Measurements from ENCODE around the gene CNST.

Gene CNST

DNA sequence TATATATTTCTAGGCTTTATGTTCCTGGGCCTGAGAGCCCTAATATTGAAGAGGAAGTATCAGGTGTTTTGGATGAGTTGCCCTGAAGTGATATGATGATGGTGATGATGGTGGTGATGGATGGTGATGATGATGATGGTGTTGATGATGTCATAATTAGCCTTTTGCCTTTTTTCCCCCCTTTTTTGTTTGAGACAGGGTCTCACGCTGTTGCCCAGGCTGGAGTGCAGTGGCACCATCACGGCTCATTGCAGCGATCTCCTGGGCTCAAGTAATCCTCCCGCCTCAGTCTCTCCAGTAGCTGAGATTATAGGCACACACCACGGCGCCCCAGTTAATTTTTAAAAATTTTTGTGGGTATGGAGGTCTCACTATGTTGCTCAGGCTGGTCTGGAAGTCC lies 76.5 kb downstream of the CNST start:
- TF ChIP-seq, protein P1, sequence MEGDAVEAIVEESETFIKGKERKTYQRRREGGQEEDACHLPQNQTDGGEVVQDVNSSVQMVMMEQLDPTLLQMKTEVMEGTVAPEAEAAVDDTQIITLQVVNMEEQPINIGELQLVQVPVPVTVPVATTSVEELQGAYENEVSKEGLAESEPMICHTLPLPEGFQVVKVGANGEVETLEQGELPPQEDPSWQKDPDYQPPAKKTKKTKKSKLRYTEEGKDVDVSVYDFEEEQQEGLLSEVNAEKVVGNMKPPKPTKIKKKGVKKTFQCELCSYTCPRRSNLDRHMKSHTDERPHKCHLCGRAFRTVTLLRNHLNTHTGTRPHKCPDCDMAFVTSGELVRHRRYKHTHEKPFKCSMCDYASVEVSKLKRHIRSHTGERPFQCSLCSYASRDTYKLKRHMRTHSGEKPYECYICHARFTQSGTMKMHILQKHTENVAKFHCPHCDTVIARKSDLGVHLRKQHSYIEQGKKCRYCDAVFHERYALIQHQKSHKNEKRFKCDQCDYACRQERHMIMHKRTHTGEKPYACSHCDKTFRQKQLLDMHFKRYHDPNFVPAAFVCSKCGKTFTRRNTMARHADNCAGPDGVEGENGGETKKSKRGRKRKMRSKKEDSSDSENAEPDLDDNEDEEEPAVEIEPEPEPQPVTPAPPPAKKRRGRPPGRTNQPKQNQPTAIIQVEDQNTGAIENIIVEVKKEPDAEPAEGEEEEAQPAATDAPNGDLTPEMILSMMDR (IDR thresholded peaks at IDR 0.05; ENCODE audit: low read depth, low read length): no peak
- no peak for DNase-seq (ENCODE audit: low read depth in 2 of 2)

GRCh38 chr1:246647113-246647512 lies 80.9 kb downstream of the CNST start:
- H3K4me3 ChIP-seq (replicated peaks in 1 of 2; ENCODE audit: low read depth in 2 of 2, low read length in 2 of 2): peak overlapping the region in 1 of 2 donors; percentile 39
- peak; percentile 83 to 88 for DNase-seq (ENCODE audit: low read depth in 2 of 2)
- TF ChIP-seq, protein P1 (IDR thresholded peaks at IDR 0.05; ENCODE audit: low read depth, low read length): peak; percentile 88

More for the DNA sequence above, 76.5 kb downstream of the CNST start:
- no peak overlapping the region for H3K4me3 ChIP-seq (replicated peaks in 1 of 2; ENCODE audit: low read depth in 2 of 2, low read length in 2 of 2)

GRCh38 chr1:246647513-246647912 lies 81.3 kb downstream of the CNST start:
- TF ChIP-seq, protein P1 (IDR thresholded peaks at IDR 0.05; ENCODE audit: low read depth, low read length): no peak
- peak overlapping the region in 1 of 2 donors; percentile 39 for H3K4me3 ChIP-seq (replicated peaks in 1 of 2; ENCODE audit: low read depth in 2 of 2, low read length in 2 of 2)
- DNase-seq (ENCODE audit: low read depth in 2 of 2): peak; percentile 47 to 82

GRCh38 chr1:246651012-246651695 lies 84.9 kb downstream of the CNST start:
- TF ChIP-seq, protein P1 (IDR thresholded peaks at IDR 0.05; ENCODE audit: low read depth, low read length): no peak
- H3K4me3 ChIP-seq (replicated peaks in 1 of 2; ENCODE audit: low read depth in 2 of 2, low read length in 2 of 2): no peak overlapping the region
- DNase-seq (ENCODE audit: low read depth in 2 of 2): no peak

- H3K4me3 ChIP-seq (replicated peaks in 1 of 2; ENCODE audit: low read depth in 2 of 2, low read length in 2 of 2): no peak overlapping the region
- TF ChIP-seq, protein P1 (IDR thresholded peaks at IDR 0.05; ENCODE audit: low read depth, low read length): no peak
- no peak for DNase-seq (ENCODE audit: low read depth in 2 of 2)
These were observed 92.3 kb downstream of the CNST start for GRCh38 chr1:246658567-246658966.

GRCh38 chr1:246659594-246660140 lies 93.4 kb downstream of the CNST start:
- TF ChIP-seq, protein P1 (IDR thresholded peaks at IDR 0.05; ENCODE audit: low read depth, low read length): no peak
- no peak overlapping the region for H3K4me3 ChIP-seq (replicated peaks in 1 of 2; ENCODE audit: low read depth in 2 of 2, low read length in 2 of 2)
- DNase-seq (ENCODE audit: low read depth in 2 of 2): no peak
